ENCODE measurements around the gene KCNN3.

GRCh38 chr1:154707901-154708463 is 162.1 kb downstream of the KCNN3 start:
- no peak for TF ChIP-seq CTCF (IDR thresholded peaks at IDR 0.05)
- peak in 1 of 2 donors; percentile 32 for TF ChIP-seq POLR2AphosphoS5 (IDR thresholded peaks at IDR 0.05)
- no peak for TF ChIP-seq POLR2A (IDR thresholded peaks at IDR 0.05)
- no peak for TF ChIP-seq EP300 (IDR thresholded peaks at IDR 0.05)
